Measurements from ENCODE around the gene WIZ. TPM values are rescaled to one million over a fixed set of nuclear protein-coding genes. Genes with fewer than 3 reads are reported as not detected.

Gene WIZ
- total and polyA plus RNA-seq, 2 donors (not counting 1 experiment from before 2014, with no cell fraction given): 15.0 to 24.8 TPM

DNA sequence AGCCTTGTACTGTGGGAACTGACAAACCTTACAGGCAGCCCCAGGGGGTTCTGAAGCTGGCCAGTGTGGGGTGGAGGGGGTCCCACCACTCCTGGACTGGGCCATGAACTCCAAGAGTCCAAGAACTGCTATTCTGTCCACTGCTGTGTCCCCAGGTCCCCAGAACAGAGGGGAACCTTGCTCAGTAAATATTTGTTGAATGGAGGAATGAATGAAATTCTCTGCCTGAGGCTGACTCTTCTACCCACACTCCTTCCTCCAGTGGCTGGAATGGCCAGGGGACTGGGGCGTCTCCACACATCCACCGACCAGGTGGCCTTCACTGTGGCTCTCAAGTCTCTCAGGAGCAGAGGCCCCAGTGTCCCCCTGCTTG, 11.6 kb downstream of the WIZ start:
- ATAC-seq (ENCODE audit: low read depth) (no peak), DNase-seq (no peak)
- WGBS (ENCODE audit: insufficient coverage): no CpG with 5 or more reads among the region's 2 CpGs
- H3K9me3 Mint-ChIP-seq (ENCODE audit: insufficient read depth): no peaks in the 10 kb centered on the region
- Histone ChIP-seq H3K9me3 (ENCODE audit: control extremely low read depth in 1 of 3, control insufficient read depth in 2 of 3, insufficient read depth in 1 of 3, low read length in 2 of 3) (peaks cover 0 to 3% (median 0%) of the 10 kb centered on the region in 3 donors), H3K36me3 (replicated peaks in 1 of 2; ENCODE audit: control extremely low read depth in 1 of 2, control insufficient read depth in 1 of 2, extremely low read depth in 1 of 2, insufficient read depth in 2 of 2, low read length in 1 of 2) (no peaks in the 10 kb centered on the region), H3K4me1 (ENCODE audit: control insufficient read depth in 2 of 2, insufficient read depth in 2 of 2, low read length in 2 of 2) (peaks cover 5 to 7% of the 10 kb centered on the region in 2 donors), H3K79me2 (ENCODE audit: control insufficient read depth, insufficient read depth, low read length) (no peaks in the 10 kb centered on the region), H4K20me1 (ENCODE audit: control insufficient read depth, insufficient read depth, low read length, poor library complexity, severe bottlenecking) (no peaks in the 10 kb centered on the region), H3K4me2 (replicated peaks; ENCODE audit: low read depth, low read length, poor library complexity, severe bottlenecking) (no peak overlapping the region), H2AFZ (ENCODE audit: insufficient read depth, low read depth, low read length, poor library complexity, severe bottlenecking) (no peak overlapping the region), H3K9ac (ENCODE audit: low read length) (no peak overlapping the region), H3K27me3 (replicated peaks in 1 of 4; ENCODE audit: control extremely low read depth in 1 of 4, control insufficient read depth in 3 of 4, insufficient read depth in 4 of 4, low read length in 3 of 4) (no peaks in the 10 kb centered on the region), H3K4me3 (ENCODE audit: control extremely low read depth in 1 of 5, extremely low read depth in 1 of 5, insufficient read depth in 1 of 5, low read depth in 2 of 5, low read length in 4 of 5) (no peak overlapping the region), H3K27ac (ENCODE audit: low read length in 2 of 2) (no peak overlapping the region)
- ChIA-PET CTCF (no interaction called here), POLR2A (no interaction called here)
- intact Hi-C loops (cut with micrococcal nuclease): no loop called here
- H3K27ac Mint-ChIP-seq: no peak overlapping the region
- peaks cover 4% of the 10 kb centered on the region for H3K4me1 Mint-ChIP-seq
- TF ChIP-seq, protein P1, sequence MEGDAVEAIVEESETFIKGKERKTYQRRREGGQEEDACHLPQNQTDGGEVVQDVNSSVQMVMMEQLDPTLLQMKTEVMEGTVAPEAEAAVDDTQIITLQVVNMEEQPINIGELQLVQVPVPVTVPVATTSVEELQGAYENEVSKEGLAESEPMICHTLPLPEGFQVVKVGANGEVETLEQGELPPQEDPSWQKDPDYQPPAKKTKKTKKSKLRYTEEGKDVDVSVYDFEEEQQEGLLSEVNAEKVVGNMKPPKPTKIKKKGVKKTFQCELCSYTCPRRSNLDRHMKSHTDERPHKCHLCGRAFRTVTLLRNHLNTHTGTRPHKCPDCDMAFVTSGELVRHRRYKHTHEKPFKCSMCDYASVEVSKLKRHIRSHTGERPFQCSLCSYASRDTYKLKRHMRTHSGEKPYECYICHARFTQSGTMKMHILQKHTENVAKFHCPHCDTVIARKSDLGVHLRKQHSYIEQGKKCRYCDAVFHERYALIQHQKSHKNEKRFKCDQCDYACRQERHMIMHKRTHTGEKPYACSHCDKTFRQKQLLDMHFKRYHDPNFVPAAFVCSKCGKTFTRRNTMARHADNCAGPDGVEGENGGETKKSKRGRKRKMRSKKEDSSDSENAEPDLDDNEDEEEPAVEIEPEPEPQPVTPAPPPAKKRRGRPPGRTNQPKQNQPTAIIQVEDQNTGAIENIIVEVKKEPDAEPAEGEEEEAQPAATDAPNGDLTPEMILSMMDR (IDR thresholded peaks at IDR 0.05): no peak
- TF ChIP-seq EZH2 (IDR thresholded peaks at IDR 0.05; ENCODE audit: borderline replicate concordance, insufficient read depth, low read depth, low read length, poor library complexity, severe bottlenecking): no peak
- no peak overlapping the region for H3K4me3 Mint-ChIP-seq
- H3K27me3 Mint-ChIP-seq: no peaks in the 10 kb centered on the region

DNA sequence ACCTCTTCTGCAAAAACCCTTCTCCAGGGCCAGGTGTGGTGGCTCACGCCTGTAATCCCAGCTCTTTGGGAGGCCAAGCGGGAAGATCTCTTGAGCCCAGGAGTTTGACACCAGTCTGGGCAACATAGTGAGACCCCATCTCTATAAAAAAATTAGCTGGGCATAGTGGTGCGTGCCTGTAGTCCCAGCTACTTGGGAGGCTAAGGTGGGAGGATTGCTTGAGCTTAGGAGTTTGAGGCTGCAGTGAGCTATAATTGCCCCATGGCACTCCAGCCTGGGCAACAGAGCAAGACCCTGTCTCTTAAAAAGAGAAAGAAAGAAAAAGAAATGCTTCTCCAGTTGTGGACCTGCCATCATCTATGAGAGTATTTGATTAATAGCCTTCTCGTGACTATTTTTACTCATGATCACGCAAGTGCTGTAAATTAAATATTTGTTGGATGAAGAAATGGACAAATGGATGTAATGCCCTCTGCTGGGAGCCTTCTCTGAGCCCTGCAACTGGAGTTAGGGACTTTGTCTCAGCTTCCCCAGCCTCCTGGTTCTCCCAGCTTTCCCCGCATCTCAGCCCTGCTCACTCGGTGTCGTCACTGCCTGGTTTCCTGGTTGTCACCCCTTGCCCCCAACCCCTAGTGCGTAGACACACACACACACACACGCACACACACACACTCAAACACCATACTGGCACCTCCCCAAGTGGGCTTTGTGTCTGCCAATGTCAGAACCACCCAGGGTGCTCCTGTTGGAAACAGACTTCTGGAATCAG, 12.2 kb downstream of the WIZ start:
- Histone ChIP-seq H2AFZ (ENCODE audit: insufficient read depth, low read depth, low read length, poor library complexity, severe bottlenecking) (no peak overlapping the region), H3K9ac (ENCODE audit: low read length) (no peak overlapping the region), H3K79me2 (ENCODE audit: control insufficient read depth, insufficient read depth, low read length) (no peaks in the 10 kb centered on the region), H3K4me1 (ENCODE audit: control insufficient read depth in 2 of 2, insufficient read depth in 2 of 2, low read length in 2 of 2) (peaks cover 5 to 10% of the 10 kb centered on the region in 2 donors), H3K36me3 (replicated peaks in 1 of 2; ENCODE audit: control extremely low read depth in 1 of 2, control insufficient read depth in 1 of 2, extremely low read depth in 1 of 2, insufficient read depth in 2 of 2, low read length in 1 of 2) (no peaks in the 10 kb centered on the region), H4K20me1 (ENCODE audit: control insufficient read depth, insufficient read depth, low read length, poor library complexity, severe bottlenecking) (no peaks in the 10 kb centered on the region), H3K27ac (ENCODE audit: low read length in 2 of 2) (no peak overlapping the region), H3K4me2 (replicated peaks; ENCODE audit: low read depth, low read length, poor library complexity, severe bottlenecking) (no peak overlapping the region), H3K4me3 (ENCODE audit: control extremely low read depth in 1 of 5, extremely low read depth in 1 of 5, insufficient read depth in 1 of 5, low read depth in 2 of 5, low read length in 4 of 5) (no peak overlapping the region), H3K27me3 (replicated peaks in 1 of 4; ENCODE audit: control extremely low read depth in 1 of 4, control insufficient read depth in 3 of 4, insufficient read depth in 4 of 4, low read length in 3 of 4) (no peaks in the 10 kb centered on the region), H3K9me3 (ENCODE audit: control extremely low read depth in 1 of 3, control insufficient read depth in 2 of 3, insufficient read depth in 1 of 3, low read length in 2 of 3) (peaks cover 0 to 7% (median 0%) of the 10 kb centered on the region in 3 donors)
- POLR2A ChIA-PET: no interaction called here
- intact Hi-C loops (cut with micrococcal nuclease): no loop called here
- H3K4me1 Mint-ChIP-seq: peaks cover 8% of the 10 kb centered on the region
- H3K9me3 Mint-ChIP-seq (ENCODE audit: insufficient read depth): no peaks in the 10 kb centered on the region
- DNase-seq (no peak), ATAC-seq (ENCODE audit: low read depth) (no peak)
- CTCF ChIA-PET: no interaction called here
- H3K27ac Mint-ChIP-seq: no peak overlapping the region
- no peaks in the 10 kb centered on the region for H3K27me3 Mint-ChIP-seq
- WGBS (ENCODE audit: insufficient coverage): 92% methylated on average over 9 of the region's 10 CpGs
- H3K4me3 Mint-ChIP-seq: no peak overlapping the region
- no peak for TF ChIP-seq EZH2 (IDR thresholded peaks at IDR 0.05; ENCODE audit: borderline replicate concordance, insufficient read depth, low read depth, low read length, poor library complexity, severe bottlenecking)
- TF ChIP-seq, protein P1 (IDR thresholded peaks at IDR 0.05): no peak

Measured in B cell (primary cell).